PC-3 (cell line): Measurements from ENCODE around the gene RFT1. TPM values are rescaled to one million over a fixed set of nuclear protein-coding genes. Genes with fewer than 3 reads are reported as not detected.
A peak's percentile ranks its signal among the peaks of the same experiment; 100 is the strongest.

Experiments
- ATAC-seq: fragments of 200-7000 bp; cut with Tn5 transposase; 2 replicates; pipeline ENCODE4 v1.9.1; 2020; ENCODE audit warnings: mild to moderate bottlenecking, moderate library complexity
- BruUV-seq: library from RNA; stranded (reverse); fragments of 400-500 nt; replicated peaks from 2 replicates; lab custom pipeline; 2021; lab: Mats Ljungman, UMichigan
- CTCF ChIA-PET: fragments of 300-600 bp; sonication (Branson Sonifier 250); formaldehyde crosslinking; loops from one replicate; lab custom pipeline; 2022; ENCODE audit warnings: antibody characterized with exemption; lab: Charles Lee
- POLR2A ChIA-PET: fragments of 300-600 bp; sonication (Branson Sonifier 250); formaldehyde crosslinking; loops from one replicate; lab custom pipeline; 2022; ENCODE audit warnings: antibody characterized with exemption; ENCODE audit not compliant: unreplicated experiment; lab: Charles Lee
- DNase-seq: peaks from one replicate; pipeline ENCODE4 v3.0.0-alpha.2; 2015
- H2AFZ ChIP-seq: fragments of 300-600 bp; sonication (generic); 2 replicates; pipeline ENCODE4 v1.6.0; 2016; ENCODE audit warnings: antibody characterized with exemption, low read length
- H3F3A ChIP-seq: fragments of 300-600 bp; sonication (generic); one replicate; pipeline ENCODE4 v1.6.0; 2017; ENCODE audit warnings: antibody characterized with exemption, low read length, control low read depth, mild to moderate bottlenecking; ENCODE audit not compliant: unreplicated experiment
- H3K27ac ChIP-seq: fragments of 300-600 bp; sonication (generic); 2 replicates; pipeline ENCODE4 v1.5.1; 2016; ENCODE audit warnings: mild to moderate bottlenecking, low read length
- H3K27me3 ChIP-seq: fragments of 300-600 bp; sonication (generic); 2 replicates; pipeline ENCODE4 v1.6.1; 2016; ENCODE audit warnings: low read length, mixed read lengths
- H3K36me3 ChIP-seq: fragments of 300-600 bp; sonication (generic); 2 replicates; pipeline ENCODE4 v1.6.1; 2016; ENCODE audit warnings: low read depth, mixed run types, low read length, mixed read lengths
- H3K4me1 ChIP-seq: fragments of 300-600 bp; sonication (generic); 2 replicates; pipeline ENCODE4 v1.5.1; 2016; ENCODE audit warnings: low read length; ENCODE audit not compliant: insufficient read depth
- H3K4me2 ChIP-seq: fragments of 300-600 bp; sonication (generic); 2 replicates; pipeline ENCODE4 v1.6.0; 2016; ENCODE audit warnings: low read length
- H3K4me3 ChIP-seq: fragments of 300-600 bp; sonication (generic); 2 replicates; pipeline ENCODE4 v1.5.1; 2016; ENCODE audit warnings: mild to moderate bottlenecking, low read length, mixed read lengths
- H3K79me2 ChIP-seq: fragments of 300-600 bp; sonication (generic); 2 replicates; pipeline ENCODE4 v1.6.1; 2017; ENCODE audit warnings: low read length, mixed read lengths
- H3K9ac ChIP-seq: fragments of 300-600 bp; sonication (generic); 2 replicates; pipeline ENCODE4 v1.6.0; 2016; ENCODE audit warnings: mild to moderate bottlenecking, low read length
- H3K9me2 ChIP-seq: fragments of 300-600 bp; sonication (generic); replicated peaks from 2 replicates; pipeline ENCODE4 v1.6.1; 2016; ENCODE audit warnings: mixed run types, low read length, mixed read lengths
- H3K9me3 ChIP-seq: fragments of 300-600 bp; sonication (generic); 2 replicates; pipeline ENCODE4 v1.6.1; 2016; ENCODE audit warnings: low read length, mixed read lengths
- H4K20me1 ChIP-seq: fragments of 300-600 bp; sonication (generic); 2 replicates; pipeline ENCODE4 v1.6.1; 2016; ENCODE audit warnings: low read length, mixed read lengths
- EZH2 ChIP-seq: fragments of 300-600 bp; sonication (generic); IDR thresholded peaks from one replicate; pipeline ENCODE4 v1.6.1; 2017; ENCODE audit warnings: antibody characterized with exemption, mild to moderate bottlenecking, low read length; ENCODE audit not compliant: unreplicated experiment
- EZH2phosphoT487 ChIP-seq: fragments of 300-600 bp; sonication (generic); IDR thresholded peaks from 2 replicates; pipeline ENCODE4 v1.6.1; 2018; ENCODE audit warnings: mild to moderate bottlenecking, antibody characterized with exemption, low read length, borderline replicate concordance
- intact Hi-C: fragments of 100-400 bp; cut with micrococcal nuclease; formaldehyde crosslinking; loops from 2 replicates; pipeline ENCODE4 v1.9.0; 2023
- total RNA-seq: library from RNA; depleted of rRNA; stranded (reverse); fragments of >200 nt; gene quantifications from 2 replicates; pipeline ENCODE4 v1.2.3, GENCODE V29; 2014
- TF ChIP-seq, protein P1 (sequence below): fragments of 300-600 bp; sonication (generic); conservative IDR thresholded peaks from 2 replicates; pipeline ENCODE4 v1.5.1; 2017; ENCODE audit warnings: antibody characterized with exemption, low read depth, mild to moderate bottlenecking, low read length

RFT1 gene
- total RNA-seq, 1 experiment from 2014 or later: 24.6 TPM

DNA sequence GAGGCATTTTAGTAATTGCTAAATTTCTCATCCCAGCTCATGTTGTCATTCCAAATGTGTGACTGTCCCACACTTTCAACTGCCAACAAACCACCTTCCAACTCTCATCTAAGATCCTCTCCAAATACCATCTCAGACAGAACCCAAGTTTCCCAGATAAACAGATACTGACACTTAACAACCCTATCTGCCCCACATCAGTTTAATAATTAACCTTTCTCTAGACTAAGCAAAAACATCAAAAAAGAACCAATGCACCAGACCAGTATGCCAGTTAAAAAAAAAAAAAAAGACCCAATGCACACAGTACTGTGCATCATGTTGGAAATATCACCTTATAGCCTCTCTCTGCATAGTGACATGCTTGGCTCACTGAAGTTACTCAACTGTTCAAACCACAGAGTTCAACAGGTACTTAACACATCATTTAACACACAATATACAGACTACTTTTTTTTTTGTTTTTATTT is 89.8 kb downstream of the RFT1 start:
- no peaks in the 10 kb centered on the region for H3K27me3 ChIP-seq
- no peak overlapping the region for H2AFZ ChIP-seq
- H3K9me3 ChIP-seq: no peaks in the 10 kb centered on the region
- peak; percentile 64 for DNase-seq
- ATAC-seq: no peak
- TF ChIP-seq EZH2 (no peak), EZH2phosphoT487 (no peak)
- TF ChIP-seq, protein P1, sequence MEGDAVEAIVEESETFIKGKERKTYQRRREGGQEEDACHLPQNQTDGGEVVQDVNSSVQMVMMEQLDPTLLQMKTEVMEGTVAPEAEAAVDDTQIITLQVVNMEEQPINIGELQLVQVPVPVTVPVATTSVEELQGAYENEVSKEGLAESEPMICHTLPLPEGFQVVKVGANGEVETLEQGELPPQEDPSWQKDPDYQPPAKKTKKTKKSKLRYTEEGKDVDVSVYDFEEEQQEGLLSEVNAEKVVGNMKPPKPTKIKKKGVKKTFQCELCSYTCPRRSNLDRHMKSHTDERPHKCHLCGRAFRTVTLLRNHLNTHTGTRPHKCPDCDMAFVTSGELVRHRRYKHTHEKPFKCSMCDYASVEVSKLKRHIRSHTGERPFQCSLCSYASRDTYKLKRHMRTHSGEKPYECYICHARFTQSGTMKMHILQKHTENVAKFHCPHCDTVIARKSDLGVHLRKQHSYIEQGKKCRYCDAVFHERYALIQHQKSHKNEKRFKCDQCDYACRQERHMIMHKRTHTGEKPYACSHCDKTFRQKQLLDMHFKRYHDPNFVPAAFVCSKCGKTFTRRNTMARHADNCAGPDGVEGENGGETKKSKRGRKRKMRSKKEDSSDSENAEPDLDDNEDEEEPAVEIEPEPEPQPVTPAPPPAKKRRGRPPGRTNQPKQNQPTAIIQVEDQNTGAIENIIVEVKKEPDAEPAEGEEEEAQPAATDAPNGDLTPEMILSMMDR: no peak
- POLR2A ChIA-PET: no interaction called here
- intact Hi-C loops: no loop called here
- peak overlapping the region; percentile 8; the same call in 1 of the 2 replicates for H3K4me2 ChIP-seq
- BruUV-seq: no TSS peak
- no peak overlapping the region for H3K27ac ChIP-seq
- H3K9me2 ChIP-seq: no peaks in the 10 kb centered on the region
- H3K4me1 ChIP-seq: peaks cover 28% of the 10 kb centered on the region
- no peak overlapping the region for H3K4me3 ChIP-seq
- no peak overlapping the region for H3K9ac ChIP-seq
- H3K79me2 ChIP-seq: peaks cover 91% of the 10 kb centered on the region
- 0 out of 2 replicates have a peak, but pooled peaks cover 8% of the 10 kb centered on the region for H4K20me1 ChIP-seq
- no peaks in the 10 kb centered on the region for H3K36me3 ChIP-seq
- no peaks in the 10 kb centered on the region for H3F3A ChIP-seq
- CTCF ChIA-PET: no interaction called here

DNA sequence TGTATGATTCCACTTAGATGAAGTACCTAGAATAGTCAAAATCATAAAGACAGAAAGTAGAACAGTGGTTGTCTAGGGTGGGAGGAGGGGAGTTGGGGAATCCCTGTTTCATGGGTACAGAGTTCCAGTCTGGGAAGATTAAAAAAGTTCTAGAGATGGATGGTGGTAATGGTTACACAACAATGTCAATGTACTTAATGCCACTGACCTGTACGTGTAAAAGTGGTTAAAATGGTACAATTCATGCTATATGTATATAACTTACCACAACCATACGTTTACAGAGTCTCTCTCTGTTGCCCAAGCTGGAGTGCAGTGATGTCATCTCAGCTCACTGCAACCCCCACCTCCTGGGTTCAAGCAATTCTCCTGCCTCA is 90.9 kb downstream of the RFT1 start:
- ATAC-seq (no peak), DNase-seq (no peak)
- H3F3A ChIP-seq: no peaks in the 10 kb centered on the region
- no peaks in the 10 kb centered on the region for H3K9me2 ChIP-seq
- peaks cover 85% of the 10 kb centered on the region for H3K79me2 ChIP-seq
- no peak overlapping the region for H3K9ac ChIP-seq
- H2AFZ ChIP-seq: no peak overlapping the region
- BruUV-seq: no TSS peak
- H3K4me3 ChIP-seq: no peak overlapping the region
- no peaks in the 10 kb centered on the region for H3K36me3 ChIP-seq
- ChIA-PET POLR2A (no interaction called here), CTCF (no interaction called here)
- no peaks in the 10 kb centered on the region for H3K9me3 ChIP-seq
- peaks cover 28% of the 10 kb centered on the region for H3K4me1 ChIP-seq
- no peaks in the 10 kb centered on the region for H3K27me3 ChIP-seq
- intact Hi-C loops: no loop called here
- H3K27ac ChIP-seq: no peak overlapping the region
- H4K20me1 ChIP-seq: 0 out of 2 replicates have a peak, but pooled peaks cover 8% of the 10 kb centered on the region
- TF ChIP-seq, protein P1: no peak
- TF ChIP-seq EZH2phosphoT487 (no peak), EZH2 (no peak)
- no peak overlapping the region for H3K4me2 ChIP-seq

DNA sequence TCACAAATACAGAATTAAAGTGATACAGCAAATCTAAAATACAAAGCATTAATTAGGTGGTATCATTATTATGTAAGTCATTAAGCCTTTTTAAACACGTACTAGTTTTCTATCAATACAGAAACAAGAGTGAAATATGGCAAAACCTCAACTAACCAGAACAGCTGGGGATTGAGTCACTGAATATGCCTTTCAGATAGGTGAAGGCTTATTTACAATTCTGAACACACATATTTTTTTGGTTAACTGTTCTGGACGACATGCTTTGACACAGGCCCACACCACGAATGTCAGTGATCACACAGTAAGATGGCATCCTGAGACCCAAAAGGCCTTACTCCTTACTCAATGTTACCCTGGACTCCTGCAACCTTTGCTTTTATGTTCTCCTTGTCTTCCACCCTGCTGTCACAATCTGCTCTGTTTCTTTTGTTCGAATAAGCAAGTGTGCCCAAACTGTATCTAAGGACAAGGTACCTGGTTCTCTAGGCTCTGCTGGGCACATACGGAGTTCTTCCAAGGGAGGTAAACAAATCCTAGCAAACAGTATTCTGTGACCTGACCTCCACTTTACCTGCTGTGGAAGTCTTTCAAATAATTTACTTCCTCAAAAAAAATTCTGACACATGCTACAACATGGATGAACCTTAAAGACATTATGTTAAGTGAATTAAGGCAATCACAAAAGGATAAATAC is 91.4 kb downstream of the RFT1 start:
- no peak overlapping the region for H3K4me2 ChIP-seq
- no peak for DNase-seq
- intact Hi-C loops: no loop called here
- no peaks in the 10 kb centered on the region for H3K36me3 ChIP-seq
- no peaks in the 10 kb centered on the region for H3K9me3 ChIP-seq
- H2AFZ ChIP-seq: no peak overlapping the region
- peaks cover 23% of the 10 kb centered on the region for H3K4me1 ChIP-seq
- H3K27ac ChIP-seq: no peak overlapping the region
- peaks cover 80% of the 10 kb centered on the region for H3K79me2 ChIP-seq
- ChIA-PET CTCF (no interaction called here), POLR2A (no interaction called here)
- no peaks in the 10 kb centered on the region for H3K9me2 ChIP-seq
- no peaks in the 10 kb centered on the region for H3K27me3 ChIP-seq
- TF ChIP-seq EZH2phosphoT487 (no peak), EZH2 (no peak)
- TF ChIP-seq, protein P1: no peak
- H3K9ac ChIP-seq: no peak overlapping the region
- H3K4me3 ChIP-seq: no peak overlapping the region
- 0 out of 2 replicates have a peak, but pooled peaks cover 8% of the 10 kb centered on the region for H4K20me1 ChIP-seq
- H3F3A ChIP-seq: no peaks in the 10 kb centered on the region
- no peak for ATAC-seq
- no TSS peak for BruUV-seq
